OCI-LY1 (cell line): ENCODE results near the gene SIRT3.

ENCODE experiments used
- H2AFZ ChIP-seq: fragments of 200-600 bp; sonication (generic), shearing (Covaris generic); 2 replicates; pipeline ENCODE4 v1.6.0; 2014; ENCODE audit warnings: antibody characterized with exemption, mild to moderate bottlenecking, low read length
- H3F3A ChIP-seq: fragments of 200-600 bp; sonication (generic), shearing (Covaris generic); 2 replicates; pipeline ENCODE4 v1.6.0; 2014; ENCODE audit warnings: mild to moderate bottlenecking, antibody characterized with exemption, low read length, moderate library complexity; ENCODE audit not compliant: insufficient read depth
- H3K27ac ChIP-seq: fragments of 200-600 bp; sonication (generic); 2 replicates; pipeline ENCODE4 v1.5.1; 2014; ENCODE audit warnings: low read length, mixed run types, mild to moderate bottlenecking, low read depth; ENCODE audit not compliant: poor library complexity, severe bottlenecking
- H3K27me3 ChIP-seq: fragments of 200-600 bp; sonication (generic); 2 replicates; pipeline ENCODE4 v1.6.0; 2014; ENCODE audit warnings: antibody characterized with exemption, mild to moderate bottlenecking, low read length, moderate library complexity; ENCODE audit not compliant: insufficient read depth
- H3K36me3 ChIP-seq: fragments of 200-600 bp; sonication (generic); 2 replicates; pipeline ENCODE4 v1.6.1; 2014; ENCODE audit warnings: mild to moderate bottlenecking, antibody characterized with exemption, low read length, moderate library complexity, mixed read lengths; ENCODE audit not compliant: insufficient read depth
- H3K4me1 ChIP-seq: fragments of 200-600 bp; sonication (generic); 2 replicates; pipeline ENCODE4 v1.5.1; 2014; ENCODE audit warnings: mild to moderate bottlenecking, low read length, moderate library complexity; ENCODE audit not compliant: insufficient read depth, severe bottlenecking
- H3K4me2 ChIP-seq: fragments of 200-600 bp; sonication (generic), shearing (Covaris generic); 2 replicates; pipeline ENCODE4 v1.6.1; 2014; ENCODE audit warnings: low read length
- H3K4me3 ChIP-seq: fragments of 200-600 bp; sonication (generic); 2 replicates; pipeline ENCODE4 v1.5.1; 2014; ENCODE audit warnings: low read length, low read depth, mild to moderate bottlenecking, mixed read lengths; ENCODE audit not compliant: poor library complexity, severe bottlenecking
- H3K79me2 ChIP-seq: fragments of 200-600 bp; shearing (Covaris generic); 2 replicates; pipeline ENCODE4 v1.6.1; 2016; ENCODE audit warnings: mixed run types, low read length, mixed read lengths; ENCODE audit not compliant: insufficient read depth
- H3K9ac ChIP-seq: fragments of 200-600 bp; sonication (generic), shearing (Covaris generic); 2 replicates; pipeline ENCODE4 v1.6.1; 2014; ENCODE audit warnings: mild to moderate bottlenecking, low read length, mixed read lengths
- H3K9me2 ChIP-seq: fragments of 200-600 bp; sonication (generic), shearing (Covaris generic); 2 replicates; pipeline ENCODE4 v1.6.1; 2014; ENCODE audit warnings: low read depth, mild to moderate bottlenecking, low read length, mixed read lengths
- H3K9me3 ChIP-seq: fragments of 200-600 bp; shearing (Covaris generic); 2 replicates; pipeline ENCODE4 v1.6.1; 2014; ENCODE audit warnings: low read length, mixed read lengths
- H4K20me1 ChIP-seq: fragments of 200-600 bp; sonication (generic), shearing (Covaris generic); 2 replicates; pipeline ENCODE4 v1.6.0; 2016; ENCODE audit warnings: mild to moderate bottlenecking, low read length; ENCODE audit not compliant: insufficient read depth
- EZH2 ChIP-seq: fragments of 200-600 bp; sonication (generic), shearing (Covaris generic); IDR thresholded peaks from 2 replicates; pipeline ENCODE4 v1.8.0; 2017; ENCODE audit warnings: borderline replicate concordance, mixed run types, mild to moderate bottlenecking, antibody characterized with exemption, low read length, moderate library complexity, mixed read lengths
- TF ChIP-seq, protein P1 (sequence below): fragments of 200-600 bp; sonication (generic), shearing (Covaris generic); IDR thresholded peaks from 2 replicates; pipeline ENCODE4 v1.5.1; 2017; ENCODE audit warnings: mild to moderate bottlenecking, antibody characterized with exemption, low read length, moderate library complexity, mixed read lengths

The SIRT3 gene

DNA sequence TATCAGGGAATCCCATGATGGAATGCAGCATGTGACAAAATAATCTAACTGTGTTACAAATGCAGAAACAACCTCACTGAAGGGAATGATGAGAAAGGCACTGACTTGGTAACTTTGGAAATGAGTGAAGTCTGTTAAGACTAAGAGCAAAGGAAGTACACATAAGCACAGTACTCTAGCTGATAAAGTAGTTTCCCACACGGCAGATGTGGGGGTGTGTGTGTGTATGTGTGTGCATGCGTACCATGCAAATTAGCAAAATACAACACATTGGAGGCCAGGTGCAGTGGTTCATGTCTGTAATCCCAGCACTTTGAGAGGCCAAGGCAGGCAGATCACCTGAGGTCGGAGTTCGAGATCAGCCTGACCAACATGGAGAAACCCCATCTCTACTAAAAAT lies 25.5 kb upstream of the SIRT3 start:
- peaks cover 16% of the 10 kb centered on the region for H3K4me1 ChIP-seq
- H3K27me3 ChIP-seq = no peaks in the 10 kb centered on the region
- H3K4me2 ChIP-seq = no peak overlapping the region
- no peaks in the 10 kb centered on the region for H4K20me1 ChIP-seq
- H2AFZ ChIP-seq = no peak overlapping the region
- H3K27ac ChIP-seq = no peak overlapping the region
- peaks cover 7% of the 10 kb centered on the region; the same call in 1 of the 2 replicates for H3K9me3 ChIP-seq
- H3K79me2 ChIP-seq = no peaks in the 10 kb centered on the region
- peaks cover 1% of the 10 kb centered on the region for H3F3A ChIP-seq
- no peaks in the 10 kb centered on the region for H3K36me3 ChIP-seq
- H3K4me3 ChIP-seq = no peak overlapping the region
- TF ChIP-seq EZH2 = no peak
- TF ChIP-seq, protein P1, sequence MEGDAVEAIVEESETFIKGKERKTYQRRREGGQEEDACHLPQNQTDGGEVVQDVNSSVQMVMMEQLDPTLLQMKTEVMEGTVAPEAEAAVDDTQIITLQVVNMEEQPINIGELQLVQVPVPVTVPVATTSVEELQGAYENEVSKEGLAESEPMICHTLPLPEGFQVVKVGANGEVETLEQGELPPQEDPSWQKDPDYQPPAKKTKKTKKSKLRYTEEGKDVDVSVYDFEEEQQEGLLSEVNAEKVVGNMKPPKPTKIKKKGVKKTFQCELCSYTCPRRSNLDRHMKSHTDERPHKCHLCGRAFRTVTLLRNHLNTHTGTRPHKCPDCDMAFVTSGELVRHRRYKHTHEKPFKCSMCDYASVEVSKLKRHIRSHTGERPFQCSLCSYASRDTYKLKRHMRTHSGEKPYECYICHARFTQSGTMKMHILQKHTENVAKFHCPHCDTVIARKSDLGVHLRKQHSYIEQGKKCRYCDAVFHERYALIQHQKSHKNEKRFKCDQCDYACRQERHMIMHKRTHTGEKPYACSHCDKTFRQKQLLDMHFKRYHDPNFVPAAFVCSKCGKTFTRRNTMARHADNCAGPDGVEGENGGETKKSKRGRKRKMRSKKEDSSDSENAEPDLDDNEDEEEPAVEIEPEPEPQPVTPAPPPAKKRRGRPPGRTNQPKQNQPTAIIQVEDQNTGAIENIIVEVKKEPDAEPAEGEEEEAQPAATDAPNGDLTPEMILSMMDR = no peak
- no peak overlapping the region for H3K9ac ChIP-seq
- H3K9me2 ChIP-seq = no peaks in the 10 kb centered on the region

DNA sequence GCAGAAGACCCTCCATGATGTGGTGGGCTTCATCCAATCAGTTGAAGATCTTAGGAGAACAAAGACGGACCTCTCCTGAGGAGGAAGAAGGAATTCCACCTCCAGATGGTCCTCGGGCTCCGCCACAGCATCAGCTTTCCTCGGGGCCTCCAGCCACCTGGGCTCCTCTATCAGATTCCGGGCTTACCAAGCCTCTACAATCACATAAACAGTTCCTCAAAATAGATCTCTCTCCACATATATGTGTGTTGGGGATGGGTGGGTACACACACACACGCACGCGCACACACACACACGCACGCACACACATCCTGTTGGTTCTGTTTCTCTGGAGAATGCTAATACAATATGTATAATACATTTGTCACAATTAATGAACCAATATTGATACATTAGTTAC lies 23.3 kb upstream of the SIRT3 start:
- Histone ChIP-seq H3K9me3 (0 out of 2 replicates have a peak, but pooled peaks cover 4% of the 10 kb centered on the region), H3K9me2 (no peaks in the 10 kb centered on the region), H3K4me2 (no peak overlapping the region), H3K4me1 (peaks cover 16% of the 10 kb centered on the region), H3K4me3 (no peak overlapping the region), H4K20me1 (no peaks in the 10 kb centered on the region), H2AFZ (no peak overlapping the region), H3F3A (no peaks in the 10 kb centered on the region; the same call in 1 of the 2 replicates), H3K9ac (no peak overlapping the region), H3K79me2 (no peaks in the 10 kb centered on the region), H3K36me3 (no peaks in the 10 kb centered on the region), H3K27me3 (no peaks in the 10 kb centered on the region), H3K27ac (no peak overlapping the region)
- TF ChIP-seq, protein P1 = no peak
- no peak for TF ChIP-seq EZH2

DNA sequence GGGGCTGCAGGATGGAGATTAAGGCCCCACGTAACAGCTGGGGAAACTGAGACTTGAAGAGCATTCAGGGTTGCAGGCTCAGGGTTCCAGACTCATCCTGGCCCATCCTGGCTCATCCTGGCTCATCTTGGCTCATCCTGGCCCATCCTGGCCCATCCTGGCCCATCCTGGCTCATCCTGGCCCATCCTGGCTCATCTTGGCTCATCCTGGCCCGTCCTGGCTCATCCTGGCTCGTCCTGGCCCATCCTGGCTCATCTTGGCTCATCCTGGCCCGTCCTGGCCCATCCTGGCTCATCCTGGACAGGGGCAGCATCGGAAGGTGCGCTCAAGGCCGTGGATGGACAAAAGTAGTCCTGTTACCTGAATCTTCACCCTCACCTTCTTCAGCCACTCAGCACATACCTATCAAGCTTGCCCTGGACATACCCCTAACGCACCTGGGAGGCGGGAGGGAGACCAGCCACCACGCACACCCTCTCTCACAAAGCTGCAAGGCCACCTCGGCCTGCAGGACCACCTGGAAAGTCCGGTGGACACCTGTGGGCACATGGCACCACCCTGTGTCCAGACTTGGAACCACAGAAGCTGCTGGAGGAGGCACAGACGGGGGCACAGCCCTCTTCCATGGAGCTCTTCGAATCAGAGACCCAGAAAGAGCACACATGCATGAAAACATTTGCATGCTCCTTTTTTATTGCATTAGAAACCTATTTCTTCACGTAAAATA lies 21.8 kb upstream of the SIRT3 start:
- no peaks in the 10 kb centered on the region for H3K79me2 ChIP-seq
- H3K36me3 ChIP-seq = peaks cover 9% of the 10 kb centered on the region
- no peaks in the 10 kb centered on the region for H3F3A ChIP-seq
- no peak overlapping the region; the same call in 1 of the 2 replicates for H3K9ac ChIP-seq
- 0 out of 2 replicates have a peak, but pooled peaks cover 4% of the 10 kb centered on the region for H3K9me3 ChIP-seq
- no peaks in the 10 kb centered on the region for H4K20me1 ChIP-seq
- TF ChIP-seq, protein P1 = peak; percentile 46; the same call in 1 of the 2 replicates
- no peak for TF ChIP-seq EZH2
- H3K4me2 ChIP-seq = peak overlapping the region; percentile 16; the same call in 1 of the 2 replicates
- H3K27ac ChIP-seq = peak overlapping the region; percentile 48
- H3K4me1 ChIP-seq = peaks cover 16% of the 10 kb centered on the region
- H2AFZ ChIP-seq = no peak overlapping the region
- H3K9me2 ChIP-seq = no peaks in the 10 kb centered on the region
- no peak overlapping the region for H3K4me3 ChIP-seq
- no peaks in the 10 kb centered on the region for H3K27me3 ChIP-seq
